ENCODE data around the gene GDPD3. TPM values are rescaled to one million over a fixed set of nuclear protein-coding genes. Genes with fewer than 3 reads are reported as not detected.

The GDPD3 gene
- total and polyA plus RNA-seq, 2 of the 13 experiments (the other 11 are each of a cell fraction or from before 2014, with no cell fraction given), result 18.7 to 20.6 TPM

DNA sequence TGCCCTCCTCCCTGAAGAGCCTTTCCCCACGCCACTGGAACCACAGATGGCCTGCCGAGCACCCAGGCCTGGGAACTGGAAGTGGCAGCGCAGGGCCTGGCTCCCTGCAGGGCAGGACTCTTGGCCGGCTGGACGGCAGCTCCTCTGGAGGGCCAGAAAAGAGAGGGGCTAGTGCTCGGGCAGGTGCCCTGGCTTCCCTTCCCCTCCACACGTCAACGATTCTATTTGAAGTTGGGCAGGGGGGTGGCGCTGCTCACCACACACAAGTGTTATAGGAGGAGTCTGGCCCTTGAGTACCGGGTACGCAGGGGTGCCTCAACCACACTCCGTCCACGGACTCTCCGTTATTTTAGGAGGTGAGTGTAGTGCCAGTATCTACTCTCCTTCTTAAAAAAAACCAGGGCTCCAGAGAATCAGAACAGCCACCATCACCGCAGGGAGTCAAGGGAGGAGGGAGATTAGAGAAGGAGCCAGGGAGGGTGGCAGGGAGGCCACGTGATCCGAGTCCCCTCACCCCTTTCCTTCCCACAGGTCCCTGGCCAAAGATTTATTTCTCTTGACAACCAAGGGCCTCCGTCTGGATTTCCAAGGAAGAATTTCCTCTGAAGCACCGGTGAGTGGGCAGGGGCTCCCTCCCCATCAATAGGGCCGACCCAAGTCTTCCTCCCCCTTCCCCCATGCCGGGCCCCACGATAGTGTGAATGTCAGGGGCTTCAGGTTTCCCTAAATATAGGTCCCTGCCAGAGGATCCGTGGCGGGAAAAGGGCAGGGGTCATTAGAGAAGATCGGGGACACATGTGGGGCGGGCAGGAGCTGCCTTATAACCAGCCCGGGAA lies 49.2 kb downstream of the GDPD3 start (continued):
- TF ChIP-seq, protein P1, sequence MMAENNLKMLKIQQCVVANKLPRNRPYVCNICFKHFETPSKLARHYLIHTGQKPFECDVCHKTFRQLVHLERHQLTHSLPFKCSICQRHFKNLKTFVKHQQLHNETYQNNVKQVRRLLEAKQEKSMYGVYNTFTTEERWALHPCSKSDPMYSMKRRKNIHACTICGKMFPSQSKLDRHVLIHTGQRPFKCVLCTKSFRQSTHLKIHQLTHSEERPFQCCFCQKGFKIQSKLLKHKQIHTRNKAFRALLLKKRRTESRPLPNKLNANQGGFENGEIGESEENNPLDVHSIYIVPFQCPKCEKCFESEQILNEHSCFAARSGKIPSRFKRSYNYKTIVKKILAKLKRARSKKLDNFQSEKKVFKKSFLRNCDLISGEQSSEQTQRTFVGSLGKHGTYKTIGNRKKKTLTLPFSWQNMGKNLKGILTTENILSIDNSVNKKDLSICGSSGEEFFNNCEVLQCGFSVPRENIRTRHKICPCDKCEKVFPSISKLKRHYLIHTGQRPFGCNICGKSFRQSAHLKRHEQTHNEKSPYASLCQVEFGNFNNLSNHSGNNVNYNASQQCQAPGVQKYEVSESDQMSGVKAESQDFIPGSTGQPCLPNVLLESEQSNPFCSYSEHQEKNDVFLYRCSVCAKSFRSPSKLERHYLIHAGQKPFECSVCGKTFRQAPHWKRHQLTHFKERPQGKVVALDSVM (CRISPR knock-in tag; IDR thresholded peaks at IDR 0.05), result 0 out of 2 replicates have a peak, but pooled peaks have one; percentile 43
- TF ChIP-seq ZBTB20 (CRISPR knock-in tag; IDR thresholded peaks at IDR 0.05; ENCODE audit: borderline replicate concordance, low read depth) (no peak), NFKB2 (CRISPR knock-in tag; IDR thresholded peaks at IDR 0.05; ENCODE audit: borderline replicate concordance) (peak; percentile 76; the same call in 1 of the 2 replicates), SNAPC2 (CRISPR knock-in tag; IDR thresholded peaks at IDR 0.05) (peak; percentile 86; the same call in 1 of the 2 replicates), ZNF772 (CRISPR knock-in tag; IDR thresholded peaks at IDR 0.05) (0 out of 2 replicates have a peak, but pooled peaks have one; percentile 1), SMC3 (IDR thresholded peaks at IDR 0.05; ENCODE audit: low read length) (no peak), ADNP (CRISPR knock-in tag; IDR thresholded peaks at IDR 0.05) (no peak), EP300 (IDR thresholded peaks at IDR 0.05; ENCODE audit: low read depth in 2 of 2, low read length in 2 of 2) (no peak), EP300 (CRISPR knock-in tag; IDR thresholded peaks at IDR 0.05; ENCODE audit: borderline replicate concordance) (no peak; the same call in 1 of the 2 replicates), SP2 (CRISPR knock-in tag; IDR thresholded peaks at IDR 0.05) (no peak), ZZZ3 (CRISPR knock-in tag; IDR thresholded peaks at IDR 0.05; ENCODE audit: borderline replicate concordance) (peak; percentile 48; the same call in 1 of the 2 replicates), ZNF652 (CRISPR knock-in tag; IDR thresholded peaks at IDR 0.05; ENCODE audit: borderline replicate concordance, low read depth) (peak; percentile 80), ZNF12 (CRISPR knock-in tag; IDR thresholded peaks at IDR 0.05) (no peak), ZNF136 (CRISPR knock-in tag; IDR thresholded peaks at IDR 0.05; ENCODE audit: low read depth) (no peak), ZNF678 (CRISPR knock-in tag; IDR thresholded peaks at IDR 0.05) (no peak)
- TF ChIP-seq, protein P2, sequence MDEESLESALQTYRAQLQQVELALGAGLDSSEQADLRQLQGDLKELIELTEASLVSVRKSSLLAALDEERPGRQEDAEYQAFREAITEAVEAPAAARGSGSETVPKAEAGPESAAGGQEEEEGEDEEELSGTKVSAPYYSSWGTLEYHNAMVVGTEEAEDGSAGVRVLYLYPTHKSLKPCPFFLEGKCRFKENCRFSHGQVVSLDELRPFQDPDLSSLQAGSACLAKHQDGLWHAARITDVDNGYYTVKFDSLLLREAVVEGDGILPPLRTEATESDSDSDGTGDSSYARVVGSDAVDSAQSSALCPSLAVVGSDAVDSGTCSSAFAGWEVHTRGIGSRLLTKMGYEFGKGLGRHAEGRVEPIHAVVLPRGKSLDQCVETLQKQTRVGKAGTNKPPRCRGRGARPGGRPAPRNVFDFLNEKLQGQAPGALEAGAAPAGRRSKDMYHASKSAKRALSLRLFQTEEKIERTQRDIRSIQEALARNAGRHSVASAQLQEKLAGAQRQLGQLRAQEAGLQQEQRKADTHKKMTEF (CRISPR knock-in tag; IDR thresholded peaks at IDR 0.05), result no peak; the same call in 1 of the 2 replicates
- TF ChIP-seq, protein P3, sequence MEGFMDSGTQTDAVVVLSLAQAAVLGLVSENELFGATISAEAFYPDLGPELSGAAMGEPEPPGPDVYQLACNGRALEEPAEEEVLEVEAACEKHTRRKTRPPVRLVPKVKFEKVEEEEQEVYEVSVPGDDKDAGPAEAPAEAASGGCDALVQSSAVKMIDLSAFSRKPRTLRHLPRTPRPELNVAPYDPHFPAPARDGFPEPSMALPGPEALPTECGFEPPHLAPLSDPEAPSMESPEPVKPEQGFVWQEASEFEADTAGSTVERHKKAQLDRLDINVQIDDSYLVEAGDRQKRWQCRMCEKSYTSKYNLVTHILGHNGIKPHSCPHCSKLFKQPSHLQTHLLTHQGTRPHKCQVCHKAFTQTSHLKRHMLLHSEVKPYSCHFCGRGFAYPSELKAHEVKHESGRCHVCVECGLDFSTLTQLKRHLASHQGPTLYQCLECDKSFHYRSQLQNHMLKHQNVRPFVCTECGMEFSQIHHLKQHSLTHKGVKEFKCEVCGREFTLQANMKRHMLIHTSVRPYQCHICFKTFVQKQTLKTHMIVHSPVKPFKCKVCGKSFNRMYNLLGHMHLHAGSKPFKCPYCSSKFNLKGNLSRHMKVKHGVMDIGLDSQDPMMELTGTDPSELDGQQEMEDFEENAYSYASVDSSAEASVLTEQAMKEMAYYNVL (CRISPR knock-in tag; IDR thresholded peaks at IDR 0.05; ENCODE audit: borderline replicate concordance), result 0 out of 2 replicates have a peak, but pooled peaks have one; percentile 25
- TF ChIP-seq, protein P4, sequence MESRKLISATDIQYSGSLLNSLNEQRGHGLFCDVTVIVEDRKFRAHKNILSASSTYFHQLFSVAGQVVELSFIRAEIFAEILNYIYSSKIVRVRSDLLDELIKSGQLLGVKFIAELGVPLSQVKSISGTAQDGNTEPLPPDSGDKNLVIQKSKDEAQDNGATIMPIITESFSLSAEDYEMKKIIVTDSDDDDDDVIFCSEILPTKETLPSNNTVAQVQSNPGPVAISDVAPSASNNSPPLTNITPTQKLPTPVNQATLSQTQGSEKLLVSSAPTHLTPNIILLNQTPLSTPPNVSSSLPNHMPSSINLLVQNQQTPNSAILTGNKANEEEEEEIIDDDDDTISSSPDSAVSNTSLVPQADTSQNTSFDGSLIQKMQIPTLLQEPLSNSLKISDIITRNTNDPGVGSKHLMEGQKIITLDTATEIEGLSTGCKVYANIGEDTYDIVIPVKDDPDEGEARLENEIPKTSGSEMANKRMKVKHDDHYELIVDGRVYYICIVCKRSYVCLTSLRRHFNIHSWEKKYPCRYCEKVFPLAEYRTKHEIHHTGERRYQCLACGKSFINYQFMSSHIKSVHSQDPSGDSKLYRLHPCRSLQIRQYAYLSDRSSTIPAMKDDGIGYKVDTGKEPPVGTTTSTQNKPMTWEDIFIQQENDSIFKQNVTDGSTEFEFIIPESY (CRISPR knock-in tag; IDR thresholded peaks at IDR 0.05), result peak; percentile 22; the same call in 1 of the 2 replicates

Data from HepG2 (cell line).